NCI-H2029 (cell line): Measurements from ENCODE around the gene TRIM15.
A peak's percentile ranks its signal among the peaks of the same experiment; 100 is the strongest.
"Not testable (repeated sequence)": the region's sequence is repeated elsewhere in the genome, so short reads cannot be mapped to it uniquely, and the experiment has no call there.

Experiments
- DNase-seq: peaks from one replicate; lab custom pipeline; 2025; lab: John Stamatoyannopoulos, UW

The TRIM15 gene

DNA sequence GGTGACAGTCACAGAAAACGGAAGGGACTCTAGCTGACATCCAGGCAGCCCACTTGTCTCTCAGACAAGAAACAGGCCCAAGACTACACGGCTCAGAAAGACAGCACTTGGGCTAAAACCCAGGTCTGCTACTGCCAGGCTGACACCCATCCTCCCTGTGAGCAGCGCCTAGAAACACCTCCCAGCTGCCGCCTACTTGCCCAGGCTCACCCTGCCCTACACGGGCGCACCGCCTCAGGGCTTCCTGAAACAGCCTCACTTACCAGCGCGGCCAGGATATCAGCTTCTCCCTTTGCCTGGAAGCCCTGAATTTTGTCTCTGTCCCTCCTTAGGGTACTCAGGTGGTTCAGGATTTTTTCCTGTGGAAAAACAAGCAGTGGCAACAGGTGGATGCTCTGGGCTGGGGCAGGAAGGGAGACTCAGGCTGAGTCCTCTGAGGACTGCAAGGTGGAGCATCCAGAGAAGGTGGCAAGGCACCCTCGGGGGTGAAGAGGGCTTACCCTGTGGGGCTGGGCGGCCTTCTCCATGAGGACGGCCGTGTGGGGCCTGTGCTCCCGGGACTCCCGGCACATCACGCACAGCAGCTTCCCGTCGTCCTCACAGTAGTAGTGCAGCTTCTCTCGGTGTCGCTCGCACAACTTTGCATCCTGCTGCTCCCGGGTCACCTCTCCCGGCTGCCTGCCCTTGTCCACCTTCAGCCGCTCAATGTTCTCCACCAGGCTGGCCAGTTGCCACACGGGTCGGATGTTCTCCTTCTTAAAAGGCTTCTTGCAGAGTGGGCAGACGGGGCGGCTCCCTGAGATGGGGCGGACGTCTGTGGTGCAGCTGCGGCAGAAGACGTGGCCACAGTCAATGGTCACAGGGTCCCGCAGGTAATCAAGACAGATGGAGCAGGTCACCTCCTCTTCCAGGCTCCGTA lies 35.1 kb downstream of the TRIM15 start:
- DNase-seq = no peak

DNA sequence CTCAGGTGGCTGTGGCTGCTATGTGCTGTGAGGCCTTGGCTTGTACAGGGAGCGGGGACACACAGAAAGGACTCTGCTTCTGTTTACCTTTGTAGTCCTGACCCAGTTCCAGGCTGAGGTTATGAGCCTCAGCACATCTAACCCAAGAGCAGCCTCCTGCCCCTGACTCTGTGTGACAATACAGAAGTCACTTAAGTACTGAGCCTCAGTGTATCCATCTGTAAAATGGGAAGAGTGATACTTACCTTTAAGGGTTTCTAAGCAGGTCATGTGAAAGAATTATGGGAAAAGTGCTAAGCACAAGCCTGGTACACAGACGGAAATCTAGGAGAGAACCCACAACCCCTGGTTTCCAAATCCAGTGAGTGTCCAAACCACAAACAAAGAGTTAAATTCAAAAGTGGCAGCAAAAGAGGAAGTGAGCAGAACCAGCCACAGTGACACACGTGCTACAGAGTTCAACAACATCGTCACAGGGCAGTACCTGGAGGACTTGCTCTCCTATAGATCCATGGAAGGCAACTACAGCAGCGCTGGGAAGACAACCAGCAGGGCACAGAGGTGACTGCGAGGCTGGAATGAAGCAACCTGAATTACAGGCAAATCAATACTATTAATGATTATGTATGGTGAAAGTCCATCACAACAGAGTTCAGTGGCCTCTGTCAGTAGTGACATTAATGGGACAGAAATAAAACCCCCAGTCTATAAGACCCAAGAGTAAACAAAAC lies 37.4 kb downstream of the TRIM15 start:
- DNase-seq = no peak

DNA sequence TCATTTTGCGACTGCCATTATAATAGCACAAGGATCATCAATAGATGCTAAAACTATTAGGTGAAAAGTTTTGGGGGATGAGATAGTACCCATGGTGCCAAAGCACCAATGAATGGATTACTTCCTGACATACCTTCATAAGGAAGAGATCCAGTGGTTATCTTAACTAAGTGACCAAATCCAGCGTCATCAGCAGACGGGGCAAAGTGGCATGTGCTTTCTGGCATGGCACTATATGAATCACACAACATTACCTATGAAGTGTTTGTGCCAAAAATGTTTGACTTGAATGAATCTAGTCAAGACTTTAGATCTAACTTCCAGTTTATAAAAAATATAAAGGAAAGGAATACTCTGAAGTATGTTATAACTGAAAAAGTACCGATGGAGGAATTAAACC lies 39.0 kb downstream of the TRIM15 start:
- DNase-seq = no peak

DNA sequence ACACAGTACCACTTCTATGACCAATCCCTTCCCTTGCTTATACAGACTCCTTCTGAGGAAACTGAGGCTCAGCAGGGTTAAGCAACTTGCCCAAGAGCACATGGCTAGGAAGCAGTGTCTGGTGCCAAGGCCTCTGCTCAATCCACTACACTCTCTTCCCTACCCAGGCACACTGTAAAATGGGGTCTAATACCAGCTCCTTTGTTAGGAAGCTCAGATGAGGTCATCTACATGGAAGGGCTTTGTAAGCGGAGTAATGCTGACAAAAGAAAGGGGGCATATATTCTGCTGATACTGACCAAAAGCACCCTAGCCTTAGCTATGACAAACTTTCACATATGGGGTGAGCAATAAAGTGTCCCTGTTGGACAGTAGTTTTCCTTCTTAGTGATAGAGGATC lies 40.8 kb downstream of the TRIM15 start:
- DNase-seq = no peak

DNA sequence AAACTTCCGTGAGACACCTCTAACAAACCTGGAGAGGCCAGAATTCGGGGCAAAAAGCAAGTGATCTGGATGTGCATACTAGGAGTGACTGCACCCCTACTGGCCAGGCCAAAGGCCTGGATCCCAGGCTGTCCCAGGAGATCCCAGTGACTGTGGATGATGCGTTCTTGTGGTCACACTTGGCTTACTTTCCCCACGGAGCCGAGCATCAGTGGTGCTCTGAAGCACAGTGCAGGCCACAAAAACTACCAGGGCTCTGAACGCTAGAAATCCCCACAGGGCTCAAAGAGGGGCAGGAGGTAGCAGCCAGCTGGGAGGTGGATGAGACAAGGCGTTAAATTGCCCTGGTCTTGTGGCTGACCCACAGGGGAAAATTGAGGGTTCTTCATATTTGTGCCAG lies 42.8 kb downstream of the TRIM15 start:
- no peak for DNase-seq

DNA sequence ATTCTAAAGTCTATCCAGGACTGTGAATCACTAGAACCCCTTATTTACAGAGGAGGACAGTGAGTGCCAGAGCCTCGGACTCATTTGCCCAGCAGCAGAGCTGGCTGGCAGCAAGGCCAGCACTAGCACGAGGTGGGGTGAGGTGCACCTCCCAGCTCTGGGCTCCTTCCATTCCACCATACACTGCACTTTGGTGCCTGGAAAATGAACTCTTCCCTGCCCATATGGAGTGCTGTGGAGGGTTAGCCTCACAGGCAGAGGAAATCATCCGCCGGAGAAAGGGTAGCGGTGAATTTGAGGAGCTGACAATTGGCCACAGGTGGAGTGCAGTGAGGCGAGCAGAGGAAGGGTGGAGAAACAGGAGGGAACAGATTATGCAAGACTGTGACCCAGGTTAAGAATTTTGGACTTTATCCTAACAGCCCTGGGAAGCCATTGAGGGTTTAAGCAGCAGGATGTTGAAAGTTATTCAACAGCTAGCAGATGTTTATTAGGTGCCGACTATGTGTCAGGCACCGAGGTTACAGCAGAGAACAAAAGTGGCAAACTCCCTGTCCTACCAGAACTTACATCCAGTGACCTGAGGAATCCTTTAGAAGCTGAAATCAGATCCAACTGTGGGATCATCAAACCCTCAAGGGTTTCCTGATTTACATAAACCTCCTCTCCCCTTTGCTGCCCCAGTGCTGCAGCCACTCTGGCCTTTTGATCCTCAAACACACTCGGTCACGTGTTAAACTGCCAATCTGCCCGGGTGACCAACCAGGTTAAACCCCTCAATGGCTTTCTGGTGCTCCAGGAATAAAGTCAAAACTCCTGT lies 43.7 kb downstream of the TRIM15 start:
- DNase-seq = no peak

DNA sequence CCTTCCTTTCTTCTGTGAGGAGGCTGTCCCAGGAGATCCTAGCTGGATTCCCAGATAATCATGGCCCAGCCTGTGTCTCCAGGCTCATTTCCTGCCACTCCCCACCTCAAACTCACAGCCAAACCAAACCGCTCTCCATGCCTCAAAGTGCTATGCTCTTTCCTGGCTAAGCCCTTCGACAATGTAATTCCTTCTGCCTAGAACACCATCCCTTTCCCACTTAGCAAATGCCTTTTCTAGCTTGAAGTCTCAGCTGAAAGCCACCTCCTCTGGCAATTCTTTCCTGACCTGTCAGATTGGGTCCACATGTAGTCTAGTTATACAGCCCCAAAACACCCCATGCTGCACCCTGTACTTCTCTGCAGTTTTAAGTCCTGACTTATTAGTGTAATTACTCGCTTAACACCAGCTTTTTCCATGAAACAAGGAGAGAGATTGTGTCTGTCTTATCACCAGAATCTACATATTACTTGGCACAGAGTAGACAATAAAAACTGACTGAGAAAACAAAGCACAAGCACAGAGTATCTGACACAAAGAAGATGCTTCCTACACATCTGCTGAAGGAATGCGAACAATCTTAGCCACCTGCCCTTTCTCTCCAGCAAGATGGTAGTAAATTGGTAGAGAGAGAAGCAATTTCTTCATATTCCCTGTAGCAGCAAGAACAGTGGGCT lies 44.4 kb downstream of the TRIM15 start:
- no peak for DNase-seq

DNA sequence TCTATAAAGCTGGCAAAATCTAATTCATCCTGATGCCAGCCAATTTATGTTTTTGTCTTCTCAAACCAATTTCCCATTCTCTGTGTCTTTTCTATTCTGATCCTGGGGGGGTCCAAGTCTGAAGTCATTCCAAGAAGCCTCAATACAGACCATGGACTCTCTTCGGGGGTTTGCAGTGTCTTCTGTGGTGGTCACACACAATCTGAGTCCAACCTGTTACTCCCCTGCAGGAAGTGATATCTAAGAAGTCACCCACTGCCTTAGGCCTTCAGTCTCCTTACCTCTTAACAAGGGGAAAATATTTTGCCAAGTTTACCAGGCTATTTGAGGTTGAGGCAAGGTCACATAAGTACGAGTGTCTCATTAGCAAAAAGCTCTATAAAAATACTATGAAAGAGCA lies 48.0 kb downstream of the TRIM15 start:
- DNase-seq = no peak

DNA sequence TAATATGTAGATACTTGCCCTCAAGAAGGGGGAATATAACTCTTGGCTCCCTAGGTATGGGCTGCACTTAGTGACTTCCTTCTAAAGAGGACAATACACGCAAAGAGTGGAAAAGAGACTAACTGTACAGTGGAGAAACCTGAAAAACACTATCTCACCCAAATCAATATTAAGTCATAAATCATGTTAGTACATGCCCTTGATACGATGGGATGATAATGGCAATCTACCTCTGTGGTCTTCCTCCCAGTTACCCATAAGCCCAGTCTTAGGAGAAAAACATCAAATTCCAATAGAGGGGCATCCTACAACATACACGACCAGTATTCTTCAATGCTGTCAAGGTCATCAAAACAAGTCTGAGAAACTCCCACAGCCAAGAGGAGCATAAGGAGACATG lies 48.6 kb downstream of the TRIM15 start:
- no peak for DNase-seq

DNA sequence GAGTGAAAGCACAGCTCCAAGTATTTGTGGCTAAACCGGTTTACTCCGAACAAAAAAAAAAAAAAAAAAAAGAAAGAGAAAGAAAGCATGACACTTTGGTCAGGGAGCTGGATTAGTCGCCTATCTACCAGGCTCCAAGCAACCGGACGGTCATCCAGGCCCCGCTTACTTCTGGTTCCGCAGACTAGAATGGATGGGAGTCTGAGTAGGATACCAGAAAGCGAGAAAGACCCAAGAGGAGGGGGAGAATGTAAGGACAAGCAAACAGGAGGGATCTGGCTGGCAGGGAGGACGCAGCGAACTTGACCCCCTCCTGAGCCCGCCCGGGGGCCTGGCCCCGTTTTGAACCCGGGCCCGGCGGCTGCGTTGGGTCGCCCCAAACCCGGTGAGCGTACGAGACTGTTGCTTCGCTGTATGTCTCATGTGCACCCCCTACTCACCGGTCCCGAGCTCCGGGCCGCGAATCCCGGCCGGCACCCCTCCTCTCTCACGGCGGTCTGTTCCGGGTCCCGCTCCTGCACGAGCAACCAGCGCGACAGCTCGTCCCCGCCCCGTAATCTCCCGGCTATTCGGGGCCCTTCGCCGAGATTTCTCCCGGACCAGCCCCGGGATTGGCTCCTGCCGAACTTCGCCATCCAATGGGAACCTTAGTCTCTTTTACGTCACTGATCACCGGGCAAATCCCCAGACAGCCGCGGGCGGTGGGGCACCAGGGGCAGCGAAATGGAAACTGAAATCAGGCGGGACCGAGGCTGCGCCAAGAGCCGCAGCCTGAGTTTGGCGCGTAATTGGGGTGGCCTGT lies 49.7 kb downstream of the TRIM15 start, which contains the start of gene TRIM26:
TRIM26 (minus strand) TSS at position 542 of the 802 bp plus-strand sequence. CDS start 14,303 bp downstream, outside the sequence.
- peak; percentile 97 for DNase-seq

DNA sequence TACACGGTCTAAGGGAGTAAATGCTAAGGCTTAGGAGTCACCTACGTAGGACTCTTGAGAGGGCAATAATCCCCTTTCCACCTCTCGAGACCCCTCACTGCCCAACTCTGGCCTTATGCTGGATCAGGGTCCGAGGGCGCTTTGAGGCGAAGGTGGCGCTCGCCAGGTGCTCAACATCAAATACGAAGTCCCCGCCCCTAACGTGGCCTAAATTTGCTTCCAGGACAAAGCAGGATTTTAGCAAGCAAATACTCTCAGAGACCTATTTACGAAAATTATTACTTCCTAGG lies 50.3 kb downstream of the TRIM15 start:
- peak; percentile 61 for DNase-seq

DNA sequence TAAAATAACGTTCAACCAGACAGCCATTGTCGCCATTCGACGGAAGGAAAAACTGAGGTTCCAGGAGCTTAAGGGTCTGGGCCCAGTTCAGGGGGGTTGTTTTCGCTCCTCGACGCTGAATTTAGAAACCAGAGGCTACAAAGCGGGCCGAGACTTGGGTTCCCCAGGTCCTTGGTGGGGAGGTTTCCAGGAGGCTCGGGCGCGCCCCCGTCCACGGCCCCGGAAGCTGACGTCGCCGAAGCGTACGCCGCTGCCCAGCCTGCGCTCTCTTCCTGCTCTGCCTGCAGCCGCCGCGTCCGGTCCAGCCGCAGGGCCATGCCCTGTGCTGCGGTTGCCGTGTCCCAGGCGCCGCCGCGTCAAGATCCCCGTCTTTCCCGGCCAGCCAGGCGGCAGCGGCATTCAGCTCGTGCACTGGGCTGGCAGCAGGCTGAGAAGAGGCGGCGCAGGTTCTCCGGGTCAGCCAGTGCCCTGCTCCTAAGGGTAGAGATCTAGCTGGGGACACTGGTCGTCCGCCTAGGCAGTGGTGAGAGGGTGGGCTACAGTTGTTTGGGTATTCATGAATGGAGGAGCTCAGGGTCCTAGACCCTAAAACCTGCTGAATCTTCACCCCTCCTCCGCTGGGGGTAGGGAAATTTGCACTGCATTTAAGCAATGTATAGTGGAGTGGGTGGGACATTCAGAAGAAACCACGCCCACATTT lies 50.8 kb downstream of the TRIM15 start:
- peak; percentile 72 for DNase-seq

DNA sequence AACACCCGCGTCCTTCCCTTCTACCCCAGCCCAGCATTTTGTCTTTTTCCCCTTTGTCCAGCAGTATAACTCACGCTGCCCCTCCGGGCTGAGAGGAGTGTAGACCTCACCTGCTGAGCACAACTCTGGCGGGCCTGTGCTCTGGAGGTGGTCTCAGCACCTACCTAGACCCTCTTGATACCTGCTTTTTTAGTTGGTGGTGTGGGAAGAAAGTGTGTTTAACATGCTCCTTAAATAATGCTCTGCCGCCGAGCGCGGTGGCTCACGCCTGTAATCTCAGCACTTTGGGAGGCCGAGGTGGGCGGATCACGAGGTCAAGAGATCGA lies 51.3 kb downstream of the TRIM15 start:
- DNase-seq = no peak

DNA sequence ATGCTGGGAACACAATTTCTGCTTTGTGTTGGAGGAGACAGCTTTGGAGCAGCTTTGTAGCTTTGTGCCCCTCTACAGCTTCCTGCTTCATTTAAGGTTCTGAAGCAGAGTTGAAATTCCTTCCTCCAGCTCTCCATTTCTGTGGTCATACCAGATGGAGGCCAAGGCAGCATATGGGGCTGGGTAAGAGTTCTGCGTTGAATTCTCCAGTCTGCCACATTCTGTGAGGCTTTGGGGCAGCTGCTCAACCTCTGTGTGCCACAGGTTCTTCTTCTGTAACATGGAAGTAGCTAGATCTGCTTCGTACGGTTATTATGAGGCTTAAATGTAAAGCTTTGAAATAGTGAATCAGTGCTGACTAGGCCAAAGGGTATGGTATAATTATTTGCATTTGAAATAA lies 52.8 kb downstream of the TRIM15 start:
- no peak for DNase-seq

DNA sequence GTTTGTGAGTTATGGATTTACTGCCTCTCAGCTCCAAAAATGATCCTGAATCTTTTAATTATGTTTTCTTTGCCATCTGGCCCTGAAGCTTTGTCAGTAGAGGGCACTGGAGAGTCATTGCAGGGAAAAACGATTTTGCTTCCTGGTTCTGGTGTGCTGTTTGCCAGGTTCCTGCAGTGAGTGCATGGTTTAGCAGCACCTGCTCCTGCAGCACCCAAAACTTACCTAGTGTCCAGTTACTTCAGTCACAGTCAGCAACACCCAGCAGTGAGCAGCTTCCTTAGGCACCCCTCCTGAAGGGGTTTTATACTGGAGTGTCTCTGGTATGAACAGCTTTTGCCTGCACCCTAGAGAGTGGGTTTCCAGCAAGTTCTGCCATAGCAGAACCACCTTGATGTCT lies 55.9 kb downstream of the TRIM15 start:
- DNase-seq = peak; percentile 80

DNA sequence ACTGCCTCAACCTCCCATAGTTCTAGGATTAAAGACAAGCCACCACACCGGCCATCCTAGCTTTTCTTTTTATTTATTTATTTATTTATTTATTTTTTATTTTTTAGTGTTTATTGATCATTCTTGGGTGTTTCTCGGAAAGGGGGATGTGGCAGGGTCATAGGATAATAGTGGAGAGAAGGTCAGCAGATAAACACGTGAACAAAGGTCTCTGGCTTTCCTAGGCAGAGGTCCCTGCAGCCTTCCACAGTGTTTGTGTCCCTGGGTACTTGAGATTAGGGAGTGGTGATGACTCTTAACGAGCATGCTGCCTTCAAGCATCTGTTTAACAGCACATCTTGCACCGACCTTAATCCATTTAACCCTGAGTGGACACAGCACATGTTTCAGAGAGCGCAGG lies 58.0 kb downstream of the TRIM15 start:
- not testable (repeated sequence) for DNase-seq

DNA sequence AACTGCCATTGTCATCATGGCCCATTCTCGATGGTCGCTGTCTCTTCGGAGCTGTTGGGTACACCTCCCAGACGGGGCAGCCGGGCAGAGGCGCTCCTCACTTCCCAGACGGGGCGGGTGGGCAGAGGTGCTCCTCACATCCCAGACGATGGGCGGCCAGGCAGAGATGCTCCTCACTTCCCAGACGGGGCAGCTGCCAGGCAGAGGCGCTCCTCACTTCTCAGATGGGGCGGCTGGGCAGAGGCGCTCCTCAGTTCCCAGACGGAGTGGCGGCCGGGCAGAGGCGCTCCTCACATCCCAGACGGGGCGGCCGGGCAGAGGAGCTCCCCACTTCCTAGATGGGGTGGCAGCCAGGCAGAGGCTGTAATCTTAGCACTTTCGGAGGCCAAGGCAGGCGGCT lies 58.6 kb downstream of the TRIM15 start:
- not testable (repeated sequence) for DNase-seq
